CD8-positive, alpha-beta memory T cell (primary cell): ENCODE measurements around the gene MARVELD2. TPM values are rescaled to one million over a fixed set of nuclear protein-coding genes. Genes with fewer than 3 reads are reported as not detected.
"Not testable (repeated sequence)": the region's sequence is repeated elsewhere in the genome, so short reads cannot be mapped to it uniquely, and the experiment has no call there.

Experiments
- CTCF ChIA-PET: fragments of 350-600 bp; sonication (Branson Sonifier 250); formaldehyde crosslinking; loops from one replicate; lab custom pipeline; 2021; ENCODE audit warnings: antibody characterized with exemption; lab: Charles Lee
- POLR2A ChIA-PET: fragments of 350-600 bp; sonication (Branson Sonifier 250); formaldehyde crosslinking; loops from one replicate; lab custom pipeline; 2021; ENCODE audit warnings: antibody characterized with exemption; lab: Charles Lee
- DNase-seq, 5 donors: peaks; one replicate each; pipeline versions ENCODE4 v3.0.0 to v3.0.0-alpha.2; 2020 to 2022; ENCODE audit warnings: mixed read lengths in 1 of 5
- H3K27ac ChIP-seq: one replicate; pipeline ENCODE4 v1.7.0; 2013; ENCODE audit warnings: low read depth, mild to moderate bottlenecking, low read length, moderate library complexity
- H3K27me3 ChIP-seq: 2 replicates; pipeline ENCODE4 v1.7.0; 2013; ENCODE audit warnings: low read length, mild to moderate bottlenecking; ENCODE audit not compliant: insufficient read depth, poor library complexity, severe bottlenecking
- H3K36me3 ChIP-seq: 2 replicates; pipeline ENCODE4 v1.7.0; 2013; ENCODE audit warnings: mild to moderate bottlenecking, low read length, moderate library complexity; ENCODE audit not compliant: insufficient read depth
- H3K4me1 ChIP-seq: 2 replicates; pipeline ENCODE4 v1.7.0; 2013; ENCODE audit warnings: mild to moderate bottlenecking, low read length, moderate library complexity; ENCODE audit not compliant: insufficient read depth
- H3K4me3 ChIP-seq: 2 replicates; pipeline ENCODE4 v1.7.0; 2013; ENCODE audit warnings: mild to moderate bottlenecking, low read length
- H3K9me3 ChIP-seq: 2 replicates; pipeline ENCODE4 v1.7.0; 2013; ENCODE audit warnings: mild to moderate bottlenecking, low read length
- H3K27ac Mint-ChIP-seq, 8 donors: one replicate each; pipeline ENCODE4 v1.8.0; 2020 to 2021; ENCODE audit warnings: mixed read lengths in 8 of 8, mild to moderate bottlenecking in 6 of 8, inconsistent platforms in 3 of 8, moderate library complexity in 3 of 8
- H3K27me3 Mint-ChIP-seq, 2 donors: one replicate each; pipeline ENCODE4 v1.8.0; 2020 to 2021; ENCODE audit warnings: mixed read lengths in 2 of 2, mild to moderate bottlenecking in 1 of 2, moderate library complexity in 1 of 2
- H3K36me3 Mint-ChIP-seq, 3 donors: one replicate each; pipeline ENCODE4 v1.8.0; 2020 to 2021; ENCODE audit warnings: mixed read lengths in 3 of 3, inconsistent platforms in 1 of 3, mild to moderate bottlenecking in 1 of 3
- H3K4me1 Mint-ChIP-seq, 3 donors: one replicate each; pipeline ENCODE4 v1.8.0; 2020 to 2021; ENCODE audit warnings: mixed read lengths in 3 of 3, inconsistent platforms in 1 of 3, mild to moderate bottlenecking in 1 of 3
- H3K4me3 Mint-ChIP-seq, 7 donors: one replicate each; pipeline ENCODE4 v1.8.0; 2020 to 2021; ENCODE audit warnings: mixed read lengths in 7 of 7, mild to moderate bottlenecking in 6 of 7, moderate library complexity in 4 of 7, inconsistent platforms in 2 of 7
- H3K9me3 Mint-ChIP-seq, 5 donors: one replicate each; pipeline ENCODE4 v1.8.0; 2020 to 2022; ENCODE audit warnings: mixed read lengths in 5 of 5, mild to moderate bottlenecking in 3 of 5, moderate library complexity in 2 of 5, inconsistent platforms in 1 of 5
- polyA plus RNA-seq: library from polyadenylated mRNA; unstranded; fragments of 300-500 nt; fragmentation: Illumina TruSeq; gene quantifications from one replicate; pipeline ENCODE4 v1.2.3, GENCODE V29; 2021
- total RNA-seq, 2 experiments: library from RNA; stranded (reverse); gene quantifications; one replicate each; pipeline ENCODE4 v1.2.3, GENCODE V29; 2021

Gene MARVELD2
- total and polyA plus RNA-seq, 3 experiments from 2014 or later = 0.39 to 1.4 (median 0.40) TPM

GRCh38 chr5:69468631-69469030 is 53.7 kb downstream of the MARVELD2 start:
- Mint-ChIP-seq H3K4me1 (no peaks in the 10 kb centered on the region), H3K9me3 (peaks cover 0 to 2% (median 0%) of the 10 kb centered on the region in 5 donors), H3K27me3 (peaks cover 0 to 1% of the 10 kb centered on the region in 2 donors), H3K4me3 (no peak overlapping the region), H3K27ac (no peak overlapping the region), H3K36me3 (no peaks in the 10 kb centered on the region)
- Histone ChIP-seq H3K4me3 (no peak overlapping the region), H3K9me3 (no peaks in the 10 kb centered on the region), H3K36me3 (no peaks in the 10 kb centered on the region), H3K27ac (no peak overlapping the region), H3K4me1 (no peaks in the 10 kb centered on the region), H3K27me3 (no peaks in the 10 kb centered on the region)
- DNase-seq = no peak
- CTCF ChIA-PET = no interaction called here
- POLR2A ChIA-PET = no interaction called here

GRCh38 chr5:69471516-69471915 is 56.6 kb downstream of the MARVELD2 start:
- DNase-seq, H3K27ac Mint-ChIP-seq, H3K27me3 Mint-ChIP-seq, H3K9me3 Mint-ChIP-seq, H3K4me1 ChIP-seq, H3K4me3 ChIP-seq, CTCF ChIA-PET, H3K27ac ChIP-seq, H3K27me3 ChIP-seq, H3K36me3 Mint-ChIP-seq, H3K9me3 ChIP-seq, H3K4me1 Mint-ChIP-seq, H3K4me3 Mint-ChIP-seq, H3K36me3 ChIP-seq: not testable (repeated sequence)
- POLR2A ChIA-PET = interaction anchor here (0.6 kb wide), 1 partner anchor 26 kb away, joined by 14 read pairs; no protein-coding TSS in a partner anchor

GRCh38 chr5:69472535-69473143 is 57.7 kb downstream of the MARVELD2 start:
- H3K36me3 ChIP-seq, H3K4me3 ChIP-seq, H3K36me3 Mint-ChIP-seq, H3K27me3 ChIP-seq, CTCF ChIA-PET, DNase-seq, H3K4me3 Mint-ChIP-seq, H3K27me3 Mint-ChIP-seq, H3K4me1 Mint-ChIP-seq, POLR2A ChIA-PET, H3K9me3 Mint-ChIP-seq, H3K9me3 ChIP-seq, H3K27ac Mint-ChIP-seq, H3K4me1 ChIP-seq, H3K27ac ChIP-seq: not testable (repeated sequence)

GRCh38 chr5:69477170-69477569 is 62.3 kb downstream of the MARVELD2 start:
- no peaks in the 10 kb centered on the region for H3K4me1 ChIP-seq
- no peaks in the 10 kb centered on the region for H3K9me3 Mint-ChIP-seq
- ChIA-PET POLR2A (no interaction called here), CTCF (no interaction called here)
- H3K4me1 Mint-ChIP-seq = no peaks in the 10 kb centered on the region
- no peaks in the 10 kb centered on the region for H3K36me3 Mint-ChIP-seq
- H3K27me3 Mint-ChIP-seq = peaks cover 1 to 9% of the 10 kb centered on the region in 2 donors
- H3K27me3 ChIP-seq = no peaks in the 10 kb centered on the region
- no peak overlapping the region for H3K4me3 ChIP-seq
- H3K36me3 ChIP-seq = no peaks in the 10 kb centered on the region
- H3K27ac ChIP-seq = no peak overlapping the region
- H3K4me3 Mint-ChIP-seq = no peak overlapping the region
- H3K9me3 ChIP-seq = no peaks in the 10 kb centered on the region
- H3K27ac Mint-ChIP-seq = no peak overlapping the region
- no peak for DNase-seq

- H3K4me3 ChIP-seq, H3K36me3 ChIP-seq, H3K4me3 Mint-ChIP-seq, H3K27ac Mint-ChIP-seq, POLR2A ChIA-PET, H3K9me3 Mint-ChIP-seq, H3K9me3 ChIP-seq, H3K27ac ChIP-seq, H3K36me3 Mint-ChIP-seq, H3K4me1 ChIP-seq, DNase-seq, CTCF ChIA-PET, H3K4me1 Mint-ChIP-seq, H3K27me3 ChIP-seq: not testable (repeated sequence)
- H3K27me3 Mint-ChIP-seq = peaks cover 0 to 14% of the 10 kb centered on the region in 2 donors
Measured at GRCh38 chr5:69478296-69478695, 63.4 kb downstream of the MARVELD2 start.

- no peak for DNase-seq
- no peak overlapping the region for H3K27ac ChIP-seq
- Mint-ChIP-seq H3K27ac (no peak overlapping the region), H3K9me3 (no peaks in the 10 kb centered on the region), H3K27me3 (peaks cover 3 to 28% of the 10 kb centered on the region in 2 donors), H3K36me3 (no peaks in the 10 kb centered on the region), H3K4me3 (no peak overlapping the region), H3K4me1 (no peaks in the 10 kb centered on the region)
- POLR2A ChIA-PET = no interaction called here
- CTCF ChIA-PET = no interaction called here
- no peaks in the 10 kb centered on the region for H3K36me3 ChIP-seq
- H3K27me3 ChIP-seq = no peaks in the 10 kb centered on the region
- H3K9me3 ChIP-seq = no peaks in the 10 kb centered on the region
- no peak overlapping the region for H3K4me3 ChIP-seq
- no peaks in the 10 kb centered on the region for H3K4me1 ChIP-seq
Measured at GRCh38 chr5:69484891-69485290, 70.0 kb downstream of the MARVELD2 start.

- no peaks in the 10 kb centered on the region for H3K4me1 Mint-ChIP-seq
- no peaks in the 10 kb centered on the region for H3K36me3 Mint-ChIP-seq
- H3K36me3 ChIP-seq = no peaks in the 10 kb centered on the region
- POLR2A ChIA-PET = no interaction called here
- DNase-seq = no peak
- H3K9me3 Mint-ChIP-seq = no peaks in the 10 kb centered on the region
- H3K27ac Mint-ChIP-seq = no peak overlapping the region
- no peaks in the 10 kb centered on the region for H3K9me3 ChIP-seq
- H3K27me3 Mint-ChIP-seq = peaks cover 3 to 32% of the 10 kb centered on the region in 2 donors
- no peak overlapping the region for H3K4me3 Mint-ChIP-seq
- no peak overlapping the region for H3K27ac ChIP-seq
- H3K27me3 ChIP-seq = no peaks in the 10 kb centered on the region
- CTCF ChIA-PET = no interaction called here
- no peaks in the 10 kb centered on the region for H3K4me1 ChIP-seq
- H3K4me3 ChIP-seq = no peak overlapping the region
Measured at GRCh38 chr5:69485471-69485870, 70.6 kb downstream of the MARVELD2 start.

- H3K4me3 Mint-ChIP-seq = no peak overlapping the region
- H3K27me3 ChIP-seq = no peaks in the 10 kb centered on the region
- peaks cover 0 to 20% (median 6%) of the 10 kb centered on the region in 3 donors for H3K4me1 Mint-ChIP-seq
- no peaks in the 10 kb centered on the region for H3K36me3 Mint-ChIP-seq
- no peaks in the 10 kb centered on the region for H3K9me3 Mint-ChIP-seq
- POLR2A ChIA-PET = no interaction called here
- CTCF ChIA-PET = no interaction called here
- no peak overlapping the region for H3K4me3 ChIP-seq
- no peaks in the 10 kb centered on the region for H3K36me3 ChIP-seq
- DNase-seq = no peak
- peaks cover 21 to 45% of the 10 kb centered on the region in 2 donors for H3K27me3 Mint-ChIP-seq
- no peak overlapping the region for H3K27ac Mint-ChIP-seq
- H3K9me3 ChIP-seq = no peaks in the 10 kb centered on the region
- no peaks in the 10 kb centered on the region for H3K4me1 ChIP-seq
- H3K27ac ChIP-seq = no peak overlapping the region
Measured at GRCh38 chr5:69489246-69489645, 74.3 kb downstream of the MARVELD2 start.
